Measurements from ENCODE around the gene TPCN1.
A peak's percentile ranks its signal among the peaks of the same experiment; 100 is the strongest.

Gene TPCN1

DNA sequence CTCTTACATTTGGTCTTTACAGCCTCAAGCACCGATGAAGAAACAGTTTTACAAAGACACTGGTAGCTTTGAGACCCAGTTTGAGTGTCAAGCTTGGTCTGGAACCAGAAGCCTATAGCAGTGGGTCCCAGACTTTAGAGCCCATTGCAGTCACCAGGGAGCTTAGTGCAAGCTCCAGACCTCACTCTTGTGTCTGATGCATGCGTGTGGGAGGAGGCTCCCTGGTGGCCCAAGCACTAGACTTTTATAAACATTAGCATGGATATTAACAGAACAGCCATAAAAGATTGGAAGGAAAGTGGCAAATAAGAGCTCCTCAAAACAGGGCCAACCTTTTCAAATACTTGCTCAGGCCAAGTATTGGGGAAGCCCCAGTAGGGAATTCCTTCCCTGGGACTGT lies 68.1 kb downstream of the TPCN1 start:
- no peak for DNase-seq

DNA sequence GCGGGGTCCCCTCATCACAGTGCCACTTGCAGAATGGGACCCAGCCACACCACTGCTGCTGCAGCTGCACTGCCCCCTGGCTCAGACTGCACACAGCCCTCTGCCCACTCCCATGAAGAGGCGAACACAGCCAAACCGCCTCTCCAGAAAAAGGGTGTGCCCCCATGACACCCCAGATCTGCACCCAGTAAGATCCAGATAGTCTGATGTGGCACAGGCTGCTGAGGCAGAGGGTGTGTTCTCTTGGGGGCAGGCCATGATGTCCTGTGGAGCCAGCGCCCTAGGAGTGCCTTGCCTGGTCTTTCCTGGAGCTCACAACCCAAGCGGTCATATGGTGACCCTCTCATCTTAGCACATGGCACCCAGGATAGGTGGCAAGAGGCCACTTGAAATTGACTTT lies 69.2 kb downstream of the TPCN1 start:
- DNase-seq, result no peak

DNA sequence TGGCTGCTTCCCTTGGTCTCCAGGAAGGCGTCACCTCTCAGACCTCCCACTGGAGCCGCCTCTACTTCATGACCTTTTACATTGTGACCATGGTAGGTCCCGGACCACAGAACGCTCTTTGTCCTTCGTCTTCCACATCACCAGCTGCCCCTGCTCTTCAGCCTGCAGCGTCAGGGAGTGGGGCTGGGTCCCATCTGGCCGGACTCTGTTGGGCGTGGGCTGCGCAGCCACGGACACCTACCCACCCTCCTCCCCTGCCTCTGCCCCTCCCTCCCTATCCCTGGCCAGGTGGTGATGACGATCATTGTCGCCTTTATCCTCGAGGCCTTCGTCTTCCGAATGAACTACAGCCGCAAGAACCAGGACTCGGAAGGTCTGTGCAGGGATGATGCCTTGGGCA lies 70.3 kb downstream of the TPCN1 start:
- no peak for DNase-seq

DNA sequence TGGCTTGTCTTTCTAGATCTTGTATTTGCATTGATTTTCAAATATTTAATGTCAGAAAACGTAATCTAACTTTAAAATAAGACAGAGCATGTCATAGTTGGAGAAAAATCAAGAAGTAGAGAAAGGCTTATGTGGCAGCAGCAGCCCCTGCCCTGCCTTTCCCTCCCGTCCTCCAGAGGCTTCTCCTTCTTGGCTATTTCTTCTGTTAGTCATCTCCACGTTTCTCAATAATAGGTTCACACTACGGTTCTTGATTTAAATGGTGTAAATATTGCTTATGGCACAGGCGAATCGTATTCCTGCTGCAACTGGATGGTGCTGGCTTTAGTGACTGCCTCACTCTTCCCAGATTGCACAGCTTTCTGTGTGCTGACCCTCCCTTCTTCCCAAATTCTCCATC lies 70.8 kb downstream of the TPCN1 start:
- no peak for DNase-seq

DNA sequence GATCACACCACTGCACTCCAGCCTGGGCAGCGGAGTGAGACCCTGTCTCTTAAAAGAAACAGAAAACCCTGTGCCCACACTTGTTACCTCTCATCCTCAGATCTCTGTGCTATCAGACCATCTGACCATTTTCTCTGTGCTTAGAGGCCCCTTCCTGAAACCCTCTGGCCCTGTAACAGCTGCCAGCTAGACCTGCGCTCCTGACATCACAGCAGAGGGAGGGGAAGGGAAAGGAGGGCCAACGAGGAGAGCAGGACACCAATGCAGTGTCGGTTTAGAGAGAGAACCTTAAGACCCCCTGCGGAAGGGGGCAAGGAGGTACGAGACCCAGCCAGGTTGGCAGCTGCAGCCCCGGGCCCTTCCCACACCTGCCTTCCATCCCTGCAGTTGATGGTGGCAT lies 71.3 kb downstream of the TPCN1 start:
- DNase-seq, result no peak

DNA sequence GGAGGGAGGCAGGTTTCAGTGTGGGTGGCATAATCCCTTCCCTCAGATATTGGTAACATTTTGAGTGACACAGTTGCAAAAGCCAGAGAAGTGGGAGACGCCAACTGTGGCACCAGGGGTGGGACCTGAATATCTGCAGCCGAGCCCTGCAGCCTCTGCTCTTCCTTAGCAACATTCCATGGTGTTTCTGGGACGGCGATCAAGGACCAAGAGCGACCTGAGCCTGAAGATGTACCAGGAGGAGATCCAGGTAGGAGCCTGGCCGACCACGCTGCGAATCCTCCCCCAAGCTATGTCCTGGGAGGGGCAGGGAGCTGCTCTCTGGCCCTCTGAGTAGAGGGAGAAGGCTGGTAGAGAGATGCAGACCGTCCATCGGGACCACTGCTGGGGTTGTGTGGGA lies 71.8 kb downstream of the TPCN1 start:
- no peak for DNase-seq

DNA sequence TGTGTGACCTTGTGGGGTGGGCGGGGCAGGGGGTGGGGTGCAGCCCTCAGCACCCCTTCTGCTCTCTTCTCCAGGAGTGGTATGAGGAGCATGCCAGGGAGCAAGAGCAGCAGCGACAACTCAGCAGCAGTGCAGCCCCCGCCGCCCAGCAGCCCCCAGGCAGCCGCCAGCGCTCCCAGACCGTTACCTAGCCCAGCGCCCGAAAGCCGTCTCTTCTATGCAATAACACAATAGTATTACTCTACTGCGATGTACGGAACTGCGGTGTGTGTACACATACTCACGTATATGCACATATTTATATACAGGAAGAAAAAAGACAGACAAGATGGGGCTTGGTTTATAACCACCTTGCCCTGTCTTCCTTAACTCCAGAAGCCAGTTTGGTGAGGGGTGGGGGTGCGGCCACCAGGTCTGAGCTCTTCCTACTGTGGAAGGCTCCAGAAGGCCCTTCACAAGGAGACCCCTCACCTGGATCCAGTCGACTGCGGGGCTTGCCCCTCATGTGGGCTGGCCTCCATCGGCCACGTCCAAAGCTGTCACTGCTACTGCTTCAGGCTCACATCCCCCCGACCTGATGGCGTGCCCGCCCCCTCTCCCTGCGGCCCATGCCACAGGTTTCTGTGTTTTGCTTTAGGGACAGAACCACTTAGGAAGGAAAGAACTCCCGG lies 74.8 kb downstream of the TPCN1 start:
- DNase-seq, result no peak

DNA sequence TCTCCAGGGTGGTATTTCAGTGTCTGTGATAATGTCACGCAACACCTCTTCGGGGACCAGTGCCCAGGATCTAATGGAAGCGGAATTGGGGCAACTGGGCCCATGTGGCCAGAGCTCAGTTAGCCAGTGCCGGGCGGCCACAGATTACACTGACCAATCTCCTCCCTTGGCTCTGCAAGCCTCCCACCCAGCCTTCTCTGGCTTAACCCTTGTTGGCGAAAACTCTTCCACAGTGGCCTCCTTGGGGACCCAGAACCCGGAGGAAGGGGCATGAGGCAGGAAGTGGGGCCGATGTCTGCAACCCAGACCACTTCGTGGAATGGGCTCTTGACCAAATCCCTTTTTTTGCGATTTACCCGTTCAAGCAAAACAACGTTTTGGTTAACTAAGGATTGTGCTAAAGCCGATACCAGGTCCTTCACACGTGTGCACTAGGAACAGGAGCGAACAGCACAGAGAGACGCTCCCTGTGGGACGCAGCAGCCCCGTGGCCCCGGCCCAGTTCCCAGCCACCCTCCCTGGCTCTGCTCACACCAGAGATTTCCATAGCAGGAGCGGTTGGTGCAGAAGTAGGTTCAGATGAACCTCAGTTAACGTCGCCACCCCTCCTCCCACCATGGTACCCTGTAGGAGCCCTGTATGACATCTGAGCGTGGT lies 75.4 kb downstream of the TPCN1 start:
- no peak for DNase-seq

DNA sequence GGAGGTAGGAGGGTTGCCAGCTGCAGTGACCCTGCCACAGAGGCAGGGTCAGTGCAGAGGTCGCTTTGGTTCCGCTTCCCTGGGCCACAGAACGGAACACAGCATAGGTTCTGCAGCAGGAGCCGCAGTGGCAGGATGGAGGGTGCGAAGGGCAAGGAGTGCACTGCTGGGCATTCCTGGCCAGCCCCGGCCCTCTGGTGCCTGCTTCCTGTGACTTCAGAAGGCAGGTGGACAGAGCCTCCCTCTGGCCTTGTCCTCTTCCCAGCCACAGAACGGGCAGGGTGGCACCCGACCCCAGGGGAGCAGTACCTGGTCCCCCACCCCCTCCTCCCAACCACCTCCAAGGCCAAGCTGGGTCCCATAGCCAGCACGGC lies 75.9 kb downstream of the TPCN1 start:
- DNase-seq, result no peak

DNA sequence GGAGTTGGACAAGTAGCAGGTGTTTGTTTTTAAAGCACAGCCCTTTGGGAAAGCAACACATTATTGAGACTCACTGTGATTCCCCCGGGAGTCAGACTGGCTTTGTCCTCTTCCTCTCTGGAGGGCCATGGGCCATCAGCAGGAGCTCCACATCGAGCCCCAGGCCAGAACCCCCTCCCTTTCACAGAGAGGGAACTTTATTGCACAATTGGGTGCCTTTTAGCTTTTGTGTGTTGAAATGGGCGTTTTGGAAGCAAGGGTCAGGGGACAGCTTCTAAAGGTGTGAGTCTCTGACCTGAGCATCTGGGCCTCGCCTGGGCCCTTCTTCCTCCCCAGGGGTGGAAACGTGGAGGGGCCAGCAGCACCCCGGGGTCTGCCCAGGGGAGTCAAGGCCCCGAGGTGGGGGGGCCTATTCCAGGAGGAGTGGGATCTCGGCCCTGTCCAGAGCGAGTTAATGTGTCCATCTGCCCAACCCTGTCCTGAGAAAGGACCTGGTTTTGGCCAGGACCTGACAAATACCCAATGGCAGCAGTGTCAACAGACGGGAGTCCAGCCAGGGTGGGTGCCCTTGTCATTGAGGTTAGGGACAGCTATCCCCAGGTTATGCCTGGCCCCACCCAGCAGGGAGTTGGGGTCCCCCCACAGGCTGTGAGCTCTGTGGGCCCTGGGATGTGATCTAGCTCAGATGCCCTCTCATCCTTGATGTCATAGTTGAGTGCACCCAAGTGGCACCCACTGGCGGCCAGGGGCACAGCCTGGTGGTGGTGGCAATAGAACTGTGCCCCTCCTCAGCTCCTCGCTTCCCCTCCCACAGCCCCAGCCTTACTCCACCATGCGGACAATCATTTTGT lies 76.6 kb downstream of the TPCN1 start:
- no peak for DNase-seq

DNA sequence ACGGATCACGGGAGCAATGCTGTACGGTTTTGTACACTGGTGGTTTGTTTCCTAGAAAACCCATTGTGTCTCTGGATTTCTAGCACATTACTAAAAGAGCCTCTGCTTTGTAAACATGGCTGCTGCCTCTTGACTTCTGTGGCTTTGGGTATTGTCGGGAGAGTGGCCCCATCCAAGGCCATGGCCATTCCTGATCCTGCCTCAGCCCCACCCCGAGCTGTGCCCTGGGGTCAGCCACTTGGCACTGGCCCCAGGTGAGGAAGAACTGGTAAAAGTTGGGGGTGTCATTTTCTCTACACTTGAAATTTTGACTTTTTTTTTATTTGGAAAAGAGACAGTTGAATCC lies 77.2 kb downstream of the TPCN1 start:
- no peak for DNase-seq

DNA sequence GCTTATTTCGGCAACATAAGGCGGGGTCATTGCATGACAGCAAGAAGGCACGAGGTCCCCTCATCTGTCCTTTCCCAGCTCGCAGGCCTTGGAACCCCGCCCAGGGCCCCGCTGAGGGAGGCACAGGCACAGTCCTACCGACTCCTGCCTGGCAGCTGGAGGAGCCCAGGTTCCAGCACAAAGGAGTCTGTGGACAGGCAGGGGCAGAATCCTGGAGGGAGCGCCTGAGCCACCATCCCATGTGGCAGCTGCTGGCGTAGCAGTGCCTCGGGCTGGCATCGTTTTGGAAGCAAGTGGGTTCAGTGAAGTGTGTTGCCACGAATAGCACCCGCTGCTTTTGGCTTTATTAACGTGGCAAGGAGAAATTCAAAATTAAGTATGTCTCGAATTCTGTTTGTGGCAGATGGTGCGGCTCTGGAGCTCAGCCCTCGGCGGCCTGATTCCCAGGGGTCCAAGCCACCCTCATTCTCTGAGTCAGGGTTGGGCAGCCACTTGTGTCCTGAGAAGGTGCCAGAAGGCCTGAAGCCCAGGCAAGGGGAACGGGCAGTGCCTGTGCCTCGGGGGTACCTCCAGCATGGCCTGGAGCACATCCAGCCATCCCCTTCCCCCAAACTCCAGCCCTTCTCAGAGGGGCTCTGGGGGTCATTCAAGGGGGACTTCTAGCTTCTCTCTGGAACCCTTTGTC lies 77.7 kb downstream of the TPCN1 start:
- no peak for DNase-seq

DNA sequence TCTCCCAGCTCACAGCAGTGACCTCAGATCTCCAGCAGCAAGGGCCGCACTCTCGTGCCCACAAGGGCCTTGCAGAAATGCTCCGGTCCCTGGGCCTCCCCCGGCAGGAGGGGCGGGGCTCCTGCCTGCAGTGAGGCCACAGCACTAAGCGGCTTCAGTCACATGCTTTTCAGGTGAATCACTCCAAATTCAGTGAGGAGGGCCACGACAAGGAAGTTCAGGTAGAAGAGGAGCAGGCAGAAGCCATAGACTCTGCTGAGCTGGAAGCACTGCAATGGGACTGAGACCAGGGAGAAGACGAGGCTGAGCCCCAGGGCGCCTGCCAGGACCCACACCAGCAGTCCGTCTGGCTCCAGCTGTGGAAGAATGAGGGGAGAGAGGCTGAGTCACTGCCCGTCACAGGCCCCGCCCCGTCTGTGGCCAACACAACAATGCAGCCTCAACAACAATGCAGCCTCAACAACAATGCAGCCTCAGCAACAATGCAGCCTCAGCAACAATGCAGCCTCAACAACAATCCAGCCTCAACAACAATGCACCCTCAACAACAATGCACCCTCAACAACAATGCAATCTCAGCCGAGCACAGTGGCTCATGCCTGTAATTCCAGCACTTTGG lies 78.5 kb downstream of the TPCN1 start:
- DNase-seq, result peak; percentile 78

DNA sequence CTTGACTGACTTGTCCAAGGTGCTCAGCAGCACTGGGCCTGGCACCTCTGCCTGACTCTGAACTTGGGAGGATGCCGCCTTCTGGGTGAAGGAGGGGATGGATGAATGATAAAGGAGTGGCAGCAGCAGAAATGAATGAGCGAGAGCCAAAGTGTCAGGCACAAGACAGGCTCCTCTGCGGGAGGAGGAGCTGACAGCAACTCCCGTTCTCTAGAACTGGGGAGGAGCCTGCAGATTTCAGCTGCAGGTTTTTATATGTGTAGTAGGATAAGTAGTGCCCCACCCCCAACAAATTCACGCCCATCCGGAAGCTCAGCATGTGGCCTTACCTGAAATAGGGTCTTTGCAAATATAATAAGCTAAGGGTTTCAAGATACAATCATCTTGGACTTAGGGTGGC lies 80.5 kb downstream of the TPCN1 start:
- no peak for DNase-seq

DNA sequence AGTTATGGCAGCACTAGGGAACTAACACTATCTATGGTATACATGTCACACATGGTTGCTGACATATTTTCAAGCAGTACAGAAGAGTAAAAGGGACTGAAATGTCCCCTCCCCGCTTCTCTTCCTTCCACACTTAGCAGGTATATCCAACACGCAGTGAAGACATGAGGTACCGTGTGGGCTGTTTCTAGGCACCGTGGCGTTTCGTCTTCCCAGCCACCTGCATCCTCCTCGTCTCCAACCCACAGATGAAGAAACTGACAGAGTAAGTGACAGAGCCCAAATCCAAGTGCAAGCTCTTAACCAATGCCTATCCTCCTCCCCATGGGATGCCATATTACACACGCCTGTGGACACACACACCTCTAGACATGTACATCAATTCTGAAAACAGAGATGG lies 81.2 kb downstream of the TPCN1 start:
- no peak for DNase-seq

DNA sequence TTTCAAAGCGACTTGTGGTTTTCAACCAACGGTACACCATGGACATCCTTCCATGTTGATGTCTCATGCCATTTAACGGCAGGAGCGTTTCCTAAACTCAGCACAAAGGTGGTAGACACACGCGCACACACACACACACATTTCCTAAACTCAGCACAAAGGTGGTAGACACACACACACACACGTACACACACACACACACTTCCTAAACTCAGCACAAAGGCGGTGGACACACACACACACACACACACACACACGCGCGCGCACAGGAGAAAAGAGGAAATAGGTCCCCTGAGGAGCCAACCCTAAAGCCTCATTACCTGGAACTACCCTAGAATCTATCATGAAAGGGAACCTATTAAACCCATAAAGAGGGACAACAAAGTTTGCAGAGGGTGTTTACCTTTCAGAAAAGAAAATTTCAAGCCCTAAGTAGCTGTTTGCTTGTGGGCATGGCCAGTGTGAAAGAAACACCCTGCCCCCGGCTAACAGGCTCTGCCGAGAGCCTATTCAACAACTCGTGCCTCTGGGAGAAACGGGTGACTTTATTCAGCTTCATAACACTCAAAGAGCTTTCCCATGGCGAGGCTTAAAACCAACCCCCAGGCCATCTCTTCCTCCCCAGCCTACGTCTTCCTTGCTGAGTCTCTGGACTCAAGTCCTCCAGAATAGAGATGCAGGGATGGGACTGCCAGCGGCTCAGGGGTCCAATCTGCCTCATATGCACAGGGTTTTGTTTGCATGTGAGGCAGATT lies 81.8 kb downstream of the TPCN1 start:
- no peak for DNase-seq

DNA sequence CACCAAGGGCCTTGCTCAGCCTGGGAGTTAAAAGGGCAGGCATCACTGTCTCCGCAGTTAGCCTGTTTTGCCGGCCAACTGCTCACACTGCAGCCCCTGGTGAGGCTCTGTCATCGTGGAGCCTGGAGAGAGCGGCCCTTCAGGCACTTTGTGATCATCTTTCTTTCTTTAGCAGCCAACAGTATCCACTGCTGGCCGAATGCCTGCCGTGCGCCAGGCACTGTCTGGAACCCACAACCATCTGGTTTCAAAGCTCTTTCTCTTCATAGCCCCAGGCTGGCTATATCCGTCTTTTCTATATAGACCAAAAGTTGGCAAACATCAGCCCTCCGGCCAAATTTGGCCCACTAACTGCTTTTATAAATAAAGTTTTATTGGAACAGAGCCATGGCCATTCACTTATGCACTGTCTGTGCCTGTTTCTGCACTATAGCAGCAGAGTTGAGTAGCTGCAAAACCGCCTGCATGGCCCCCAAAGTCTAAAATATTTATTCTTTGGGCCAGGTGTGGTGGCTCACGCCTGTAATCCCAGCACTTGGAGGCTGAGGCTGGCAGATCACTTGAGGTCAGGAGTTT lies 84.1 kb downstream of the TPCN1 start:
- DNase-seq, result no peak

DNA sequence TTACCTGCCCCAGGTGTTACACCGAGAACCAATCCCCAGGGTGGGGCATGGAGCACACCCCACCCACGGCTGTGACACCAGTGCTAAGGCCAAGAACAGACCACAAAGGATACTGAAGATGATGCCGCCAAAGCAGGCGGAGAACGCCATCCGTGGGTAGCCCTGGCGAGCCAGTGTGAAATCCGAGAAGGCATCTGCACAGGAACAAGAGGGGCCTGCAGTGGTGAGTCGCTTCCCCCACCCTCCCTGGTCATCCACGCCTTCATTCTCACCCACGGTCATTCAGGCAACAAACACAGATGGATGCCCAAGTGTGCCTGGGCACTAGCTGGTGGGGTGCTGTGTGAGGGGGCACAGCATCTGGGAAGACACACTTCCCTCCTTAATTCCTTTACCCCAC lies 85.1 kb downstream of the TPCN1 start:
- no peak for DNase-seq

DNA sequence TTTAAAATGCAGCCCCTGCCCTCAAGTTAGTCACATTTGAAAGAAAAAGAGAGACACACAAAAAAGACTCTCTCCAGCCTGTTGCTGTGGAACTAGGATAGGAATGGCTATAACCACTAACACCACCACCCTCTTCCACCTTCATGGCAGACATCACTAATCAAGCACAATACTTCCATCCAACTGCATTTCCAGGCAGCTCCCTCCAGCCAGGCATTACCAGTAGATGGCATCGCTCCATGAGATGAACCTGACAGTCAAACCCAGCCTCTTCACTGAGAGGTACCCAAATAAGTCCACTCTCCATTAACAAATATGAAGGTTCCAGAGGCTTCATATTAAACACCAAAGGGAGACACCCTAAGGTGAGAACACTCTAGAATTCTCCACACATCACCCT lies 89.2 kb downstream of the TPCN1 start:
- DNase-seq, result peak; percentile 29

DNA sequence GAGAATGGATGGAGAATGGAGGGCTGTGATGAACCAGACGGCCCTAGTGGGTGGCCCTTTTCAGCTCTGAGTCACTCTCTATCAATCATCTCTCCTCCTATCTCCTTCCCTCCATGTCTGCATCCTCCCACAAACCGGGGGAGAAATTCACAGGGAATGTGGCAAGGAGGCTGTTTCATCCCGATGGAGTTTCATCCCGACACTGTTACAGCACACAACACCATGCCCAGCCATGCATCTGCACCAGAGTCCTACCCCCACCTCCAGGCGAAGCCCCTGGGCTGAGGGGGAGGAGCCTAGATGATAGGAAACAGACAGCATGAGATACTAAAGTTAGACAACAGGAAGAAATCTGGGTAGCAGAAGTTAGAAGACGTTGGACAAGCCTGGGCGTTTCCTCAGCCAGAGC lies 92.9 kb downstream of the TPCN1 start:
- peak; percentile 92 for DNase-seq

DNA sequence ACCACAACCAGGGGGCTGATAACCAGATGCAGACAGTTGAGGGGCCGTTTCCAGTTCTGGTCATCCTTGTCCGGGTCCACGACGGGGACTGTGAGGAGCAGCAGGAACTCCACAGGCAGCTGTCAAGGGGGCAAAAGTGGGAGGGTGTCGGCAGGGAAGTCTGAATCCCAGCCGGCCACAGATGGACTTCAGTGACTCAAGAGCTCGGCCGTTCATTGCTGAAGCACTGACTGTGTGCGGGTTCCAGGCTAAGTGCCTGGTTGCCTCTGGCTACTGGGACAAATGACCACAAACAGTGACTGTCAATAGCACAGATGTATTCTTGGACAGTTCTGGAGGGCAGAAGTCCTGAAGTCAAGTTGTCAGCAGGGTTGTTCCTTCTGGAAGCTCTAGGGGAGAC lies 94.1 kb downstream of the TPCN1 start:
- DNase-seq, result no peak

DNA sequence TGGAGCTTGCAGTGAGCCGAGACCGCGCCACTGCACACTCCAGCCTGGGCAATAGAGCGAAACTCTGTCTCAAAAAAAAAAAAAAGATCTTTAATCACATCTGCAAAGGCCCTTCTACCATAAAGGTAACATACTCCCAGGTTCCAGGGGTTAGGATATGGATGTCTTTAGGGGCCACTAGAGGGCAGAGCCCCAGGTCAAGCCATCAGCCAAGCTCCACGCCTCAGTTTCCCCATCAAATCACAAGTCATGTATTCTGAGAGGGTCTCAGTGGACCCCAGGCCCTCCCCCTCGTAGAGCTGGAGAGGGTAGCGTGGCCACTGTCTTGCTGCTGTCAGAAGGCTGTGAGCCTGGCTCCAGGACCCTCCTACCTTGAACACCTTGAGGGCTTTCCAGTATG lies 94.9 kb downstream of the TPCN1 start:
- no peak for DNase-seq
